ENCODE data around the gene TAF11L12. TPM values are rescaled to one million over a fixed set of nuclear protein-coding genes. Genes with fewer than 3 reads are reported as not detected.
"Not testable (repeated sequence)": the region's sequence is repeated elsewhere in the genome, so short reads cannot be mapped to it uniquely, and the experiment has no call there.

Gene TAF11L12
- polyA plus RNA-seq, 1 experiment = not detected

DNA sequence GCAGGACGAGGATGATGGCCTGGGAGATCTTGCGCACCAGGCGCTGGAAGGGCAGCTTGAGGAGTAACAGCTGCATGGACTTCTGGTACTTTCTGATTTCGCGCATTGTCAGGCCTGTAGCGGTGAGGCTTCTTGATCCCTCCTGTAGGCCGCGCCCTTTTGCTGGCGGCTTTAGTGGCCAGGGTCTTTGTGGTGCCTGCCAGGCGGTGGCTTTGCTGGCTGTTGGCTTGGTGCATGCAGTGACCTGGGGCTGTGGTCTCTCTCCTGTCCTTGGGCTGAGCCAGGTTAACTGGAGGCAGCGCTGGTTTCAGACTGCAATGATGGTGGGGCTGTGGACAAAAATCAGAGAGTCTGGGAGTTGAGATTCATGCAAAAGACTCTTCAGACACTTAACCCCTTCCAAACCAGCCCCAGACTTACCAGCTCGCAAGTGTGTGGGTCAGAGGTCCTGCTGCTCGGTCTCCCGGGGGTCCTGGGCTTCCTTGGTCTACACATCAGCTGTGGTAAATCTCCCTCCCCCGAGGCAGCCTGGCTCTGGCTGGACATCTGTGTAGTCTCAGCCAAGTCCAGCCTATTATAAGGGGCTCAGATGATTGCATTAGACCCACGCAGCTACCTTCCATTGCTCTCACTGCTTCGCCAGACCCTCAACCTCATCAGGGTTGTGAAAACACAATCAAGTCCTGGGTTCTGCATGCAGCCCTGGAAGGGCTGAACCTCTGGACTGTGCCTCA lies 4.8 kb downstream of the TAF11L12 start:
- peaks cover 7% of the 10 kb centered on the region for H3K9me3 ChIP-seq (ENCODE audit: control insufficient read depth, insufficient read depth, low read length)
- H3K27ac ChIP-seq (ENCODE audit: low read depth, low read length) = no peak overlapping the region
- H3K4me3 ChIP-seq (ENCODE audit: low read depth, low read length) = no peak overlapping the region
- TF ChIP-seq, protein P1, sequence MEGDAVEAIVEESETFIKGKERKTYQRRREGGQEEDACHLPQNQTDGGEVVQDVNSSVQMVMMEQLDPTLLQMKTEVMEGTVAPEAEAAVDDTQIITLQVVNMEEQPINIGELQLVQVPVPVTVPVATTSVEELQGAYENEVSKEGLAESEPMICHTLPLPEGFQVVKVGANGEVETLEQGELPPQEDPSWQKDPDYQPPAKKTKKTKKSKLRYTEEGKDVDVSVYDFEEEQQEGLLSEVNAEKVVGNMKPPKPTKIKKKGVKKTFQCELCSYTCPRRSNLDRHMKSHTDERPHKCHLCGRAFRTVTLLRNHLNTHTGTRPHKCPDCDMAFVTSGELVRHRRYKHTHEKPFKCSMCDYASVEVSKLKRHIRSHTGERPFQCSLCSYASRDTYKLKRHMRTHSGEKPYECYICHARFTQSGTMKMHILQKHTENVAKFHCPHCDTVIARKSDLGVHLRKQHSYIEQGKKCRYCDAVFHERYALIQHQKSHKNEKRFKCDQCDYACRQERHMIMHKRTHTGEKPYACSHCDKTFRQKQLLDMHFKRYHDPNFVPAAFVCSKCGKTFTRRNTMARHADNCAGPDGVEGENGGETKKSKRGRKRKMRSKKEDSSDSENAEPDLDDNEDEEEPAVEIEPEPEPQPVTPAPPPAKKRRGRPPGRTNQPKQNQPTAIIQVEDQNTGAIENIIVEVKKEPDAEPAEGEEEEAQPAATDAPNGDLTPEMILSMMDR (IDR thresholded peaks at IDR 0.05; ENCODE audit: low read depth, low read length) = no peak
- ChIA-PET CTCF (no interaction called here), POLR2A (no interaction called here)
- H3K27me3 ChIP-seq (ENCODE audit: control insufficient read depth, insufficient read depth, low read length) = no peaks in the 10 kb centered on the region
- no peak for DNase-seq (ENCODE audit: low read depth, low spot score)

DNA sequence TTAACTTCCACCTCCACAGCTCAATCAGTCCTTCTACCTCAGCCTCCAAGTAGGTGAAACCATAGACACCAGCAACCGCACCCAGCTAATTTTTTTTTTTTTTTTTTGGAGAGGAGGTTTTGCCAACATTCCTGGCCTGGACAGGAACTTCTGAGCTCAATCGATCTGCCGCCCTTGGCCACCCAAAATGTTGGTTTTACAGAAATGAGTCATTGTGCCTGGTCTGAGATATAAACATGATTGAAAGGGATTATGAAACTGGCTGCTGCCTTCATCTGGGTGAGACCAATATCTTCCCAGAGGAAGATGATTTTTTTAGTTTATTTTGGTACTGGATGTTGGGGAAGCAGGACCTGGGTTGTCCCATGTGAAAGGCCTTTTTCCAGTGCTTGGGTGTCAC lies 9.2 kb downstream of the TAF11L12 start:
- TF ChIP-seq, protein P1 (IDR thresholded peaks at IDR 0.05; ENCODE audit: low read depth, low read length) = no peak
- CTCF ChIA-PET = no interaction called here
- POLR2A ChIA-PET = no interaction called here
- DNase-seq (ENCODE audit: low read depth, low spot score) = no peak
- Histone ChIP-seq H3K27me3 (ENCODE audit: control insufficient read depth, insufficient read depth, low read length) (no peaks in the 10 kb centered on the region), H3K9me3 (ENCODE audit: control insufficient read depth, insufficient read depth, low read length) (peaks cover 15% of the 10 kb centered on the region), H3K4me3 (ENCODE audit: low read depth, low read length) (no peak overlapping the region), H3K27ac (ENCODE audit: low read depth, low read length) (no peak overlapping the region)

DNA sequence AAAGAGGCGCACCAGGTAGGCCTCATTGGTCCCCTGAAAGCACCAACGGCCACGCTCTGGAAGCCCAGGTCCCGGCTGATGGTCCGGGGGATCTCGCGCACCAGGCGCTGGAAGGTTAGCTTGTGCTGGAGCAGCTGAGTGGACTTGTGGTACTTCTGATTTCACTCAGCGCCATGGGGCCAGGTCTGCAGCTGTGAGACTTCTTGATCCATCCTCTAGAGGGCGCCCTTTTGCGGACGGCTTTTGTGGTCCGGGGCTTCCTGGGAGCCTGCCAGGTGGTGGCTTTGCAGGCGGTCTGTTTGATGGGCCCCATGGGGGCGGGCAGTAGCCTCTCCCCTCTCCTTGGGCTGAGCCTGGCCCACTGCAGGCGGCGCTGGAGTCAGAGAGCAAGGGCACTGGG lies 10.4 kb downstream of the TAF11L12 start:
- ChIA-PET CTCF (no interaction called here), POLR2A (no interaction called here)

DNA sequence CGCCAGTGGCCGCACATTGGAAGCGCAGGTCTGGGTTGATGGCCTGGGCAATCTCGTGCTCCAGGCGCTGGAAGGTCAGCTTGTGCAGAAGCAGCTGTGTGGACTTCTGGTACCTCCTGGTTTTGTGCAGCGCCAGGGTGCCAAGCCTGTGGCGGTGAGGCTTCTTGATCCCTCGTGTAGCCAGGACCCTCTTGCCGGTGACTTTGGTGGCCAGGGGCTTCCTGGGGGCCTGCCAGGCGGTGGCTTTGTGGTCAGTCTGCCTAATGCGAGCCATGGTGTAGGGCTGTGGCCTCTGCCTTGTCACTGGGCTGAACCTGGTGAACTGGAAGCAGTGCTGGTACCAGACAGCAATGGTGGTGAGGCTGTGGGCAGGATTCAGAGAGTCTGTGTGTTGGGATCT lies 15.5 kb downstream of the TAF11L12 start:
- TF ChIP-seq, protein P1 (IDR thresholded peaks at IDR 0.05; ENCODE audit: low read depth, low read length) = no peak
- Histone ChIP-seq H3K27ac (ENCODE audit: low read depth, low read length) (no peak overlapping the region), H3K9me3 (ENCODE audit: control insufficient read depth, insufficient read depth, low read length) (peaks cover 11% of the 10 kb centered on the region), H3K27me3 (ENCODE audit: control insufficient read depth, insufficient read depth, low read length) (no peaks in the 10 kb centered on the region), H3K4me3 (ENCODE audit: low read depth, low read length) (no peak overlapping the region)
- POLR2A ChIA-PET = no interaction called here
- CTCF ChIA-PET = no interaction called here
- DNase-seq (ENCODE audit: low read depth, low spot score) = no peak

More for the DNA sequence above, 10.4 kb downstream of the TAF11L12 start:
- Histone ChIP-seq H3K27ac (ENCODE audit: low read depth, low read length) (no peak overlapping the region), H3K27me3 (ENCODE audit: control insufficient read depth, insufficient read depth, low read length) (no peaks in the 10 kb centered on the region), H3K9me3 (ENCODE audit: control insufficient read depth, insufficient read depth, low read length) (peaks cover 12% of the 10 kb centered on the region), H3K4me3 (ENCODE audit: low read depth, low read length) (no peak overlapping the region)
- no peak for DNase-seq (ENCODE audit: low read depth, low spot score)
- TF ChIP-seq, protein P1 (IDR thresholded peaks at IDR 0.05; ENCODE audit: low read depth, low read length) = no peak

DNA sequence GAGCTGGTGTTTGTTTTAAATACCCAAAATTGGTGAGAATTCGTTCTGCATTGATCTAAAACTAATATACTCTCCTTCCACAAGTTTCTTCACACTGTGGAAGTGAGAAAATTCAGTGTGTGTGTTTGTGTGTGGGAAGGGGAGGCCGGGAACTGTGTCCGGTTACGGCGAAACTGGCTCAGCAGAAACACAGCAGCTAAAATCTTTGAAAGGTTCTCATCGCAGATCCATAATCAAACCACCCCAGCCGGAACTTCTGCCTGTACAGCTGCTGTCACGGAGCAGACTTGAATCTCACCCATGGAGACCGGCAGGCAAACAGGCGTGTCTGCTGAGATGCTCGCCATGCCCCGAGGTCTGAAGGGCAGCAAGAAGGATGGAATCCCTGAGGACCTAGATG lies 21.6 kb downstream of the TAF11L12 start, which contains the start of gene TAF11L13:
Gene TAF11L13 (plus strand): TSS at position 301 of the 400 bp plus-strand sequence.
- POLR2A ChIA-PET; H3K4me3 ChIP-seq (ENCODE audit: low read depth, low read length); DNase-seq (ENCODE audit: low read depth, low spot score); H3K27ac ChIP-seq (ENCODE audit: low read depth, low read length); H3K27me3 ChIP-seq (ENCODE audit: control insufficient read depth, insufficient read depth, low read length); CTCF ChIA-PET: not testable (repeated sequence)
- peaks cover 10% of the 10 kb centered on the region for H3K9me3 ChIP-seq (ENCODE audit: control insufficient read depth, insufficient read depth, low read length)

Measured in AG04450 (cell line).